NCI-H1694 treated with DMSO at 0.1 percent for 48 hours (cell line): ENCODE data around the gene ADGRL1.
"Not testable (repeated sequence)": the region's sequence is repeated elsewhere in the genome, so short reads cannot be mapped to it uniquely, and the experiment has no call there.

ENCODE experiments used
- DNase-seq: peaks from one replicate; lab custom pipeline; 2025; lab: John Stamatoyannopoulos, UW

Gene ADGRL1

GRCh38 chr19:14189415-14189814 is 16.6 kb downstream of the ADGRL1 start:
- no peak for DNase-seq

- not testable (repeated sequence) for DNase-seq
Observed at GRCh38 chr19:14188086-14188485, 17.9 kb downstream of the ADGRL1 start.

- no peak for DNase-seq
Observed at GRCh38 chr19:14187561-14187960, 18.4 kb downstream of the ADGRL1 start.

- DNase-seq = not testable (repeated sequence)
Observed at GRCh38 chr19:14186684-14187083, 19.3 kb downstream of the ADGRL1 start.

GRCh38 chr19:14185691-14186090 is 20.3 kb downstream of the ADGRL1 start:
- DNase-seq = not testable (repeated sequence)

GRCh38 chr19:14185158-14185557 is 20.8 kb downstream of the ADGRL1 start:
- DNase-seq = no peak

- DNase-seq = peak; percentile 34
Observed at GRCh38 chr19:14183741-14184350, 22.1 kb downstream of the ADGRL1 start.

- DNase-seq = no peak
Observed at GRCh38 chr19:14182476-14182875, 23.5 kb downstream of the ADGRL1 start.

GRCh38 chr19:14181906-14182305 is 24.1 kb downstream of the ADGRL1 start:
- DNase-seq = no peak

GRCh38 chr19:14181199-14181598 is 24.8 kb downstream of the ADGRL1 start:
- not testable (repeated sequence) for DNase-seq

- DNase-seq = no peak
Observed at GRCh38 chr19:14177496-14178074, 28.4 kb downstream of the ADGRL1 start.

GRCh38 chr19:14175351-14175792 is 30.6 kb downstream of the ADGRL1 start:
- DNase-seq = no peak

GRCh38 chr19:14174883-14175282 is 31.1 kb downstream of the ADGRL1 start:
- DNase-seq = no peak

GRCh38 chr19:14168993-14169392 is 37.0 kb downstream of the ADGRL1 start:
- no peak for DNase-seq

- no peak for DNase-seq
Observed at GRCh38 chr19:14168259-14168972, 37.6 kb downstream of the ADGRL1 start.

GRCh38 chr19:14167576-14168138 is 38.3 kb downstream of the ADGRL1 start:
- DNase-seq = no peak

GRCh38 chr19:14166999-14167575 is 38.9 kb downstream of the ADGRL1 start:
- no peak for DNase-seq

- DNase-seq = no peak
Observed at GRCh38 chr19:14165990-14166830, 39.8 kb downstream of the ADGRL1 start.

GRCh38 chr19:14164724-14165493 is 41.1 kb downstream of the ADGRL1 start:
- DNase-seq = no peak

- DNase-seq = no peak
Observed at GRCh38 chr19:14164082-14164481, 41.9 kb downstream of the ADGRL1 start.

- DNase-seq = no peak
Observed at GRCh38 chr19:14162871-14163297, 43.1 kb downstream of the ADGRL1 start.
